Jurkat, Clone E6-1 (cell line): ENCODE results near the gene MOB3B.

Source experiments
- DNase-seq: peaks from one replicate; pipeline ENCODE4 v3.0.0-alpha.2; 2011; ENCODE audit warnings: low read depth, low spot score
- H3K4me3 ChIP-seq: 2 replicates; pipeline ENCODE4 v1.5.1; 2011; ENCODE audit warnings: mild to moderate bottlenecking, low read length, control low read depth, moderate library complexity

Gene MOB3B

DNA sequence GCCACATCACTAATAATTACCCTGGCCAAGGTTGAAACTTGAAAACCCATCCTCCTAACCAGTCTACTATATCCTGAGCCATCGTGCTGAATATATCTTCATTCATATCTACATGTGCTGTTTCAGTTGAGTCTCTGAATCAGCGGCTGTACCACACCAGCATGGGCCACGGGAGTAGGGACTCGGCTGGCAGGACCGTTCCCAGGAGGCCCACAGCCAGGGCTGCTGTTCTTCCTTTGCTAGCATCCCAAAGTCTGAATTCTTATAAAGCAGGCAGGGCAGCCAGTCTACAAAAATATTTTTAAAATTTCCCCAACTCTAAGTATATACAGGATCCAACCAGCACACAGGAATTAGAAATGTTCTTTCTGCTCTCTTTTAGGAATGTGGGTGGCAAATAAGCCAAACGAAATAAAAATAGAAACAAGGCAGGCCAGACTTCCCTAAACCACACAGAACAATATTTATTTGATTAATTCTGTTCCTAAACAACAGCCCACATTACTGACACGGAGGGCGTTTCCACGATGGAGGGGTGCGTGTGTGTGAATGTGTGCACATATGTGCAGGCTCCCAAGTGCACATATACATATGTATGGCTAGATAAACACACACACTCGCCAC is 189.8 kb downstream of the MOB3B start:
- no peak overlapping the region for H3K4me3 ChIP-seq
- DNase-seq, result no peak

DNA sequence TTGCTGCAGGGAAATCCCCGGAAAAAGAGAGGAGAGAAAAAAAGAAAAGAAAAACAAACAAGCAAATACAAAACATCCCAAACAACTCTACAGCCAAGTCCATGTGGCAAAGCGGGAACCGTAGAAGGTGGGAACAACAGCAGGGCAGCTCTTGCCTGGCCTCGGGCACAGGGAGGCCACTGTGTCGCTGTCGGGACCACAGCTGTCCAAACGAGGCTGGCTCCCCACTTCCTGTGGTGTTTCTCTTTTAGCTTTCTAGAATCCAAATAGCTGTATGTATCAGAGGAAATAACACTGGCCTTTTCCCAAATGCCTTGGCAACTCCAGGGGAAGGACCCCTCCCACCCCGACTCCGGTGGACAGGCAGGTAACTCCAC is 191.1 kb downstream of the MOB3B start:
- DNase-seq, result no peak
- no peak overlapping the region for H3K4me3 ChIP-seq

DNA sequence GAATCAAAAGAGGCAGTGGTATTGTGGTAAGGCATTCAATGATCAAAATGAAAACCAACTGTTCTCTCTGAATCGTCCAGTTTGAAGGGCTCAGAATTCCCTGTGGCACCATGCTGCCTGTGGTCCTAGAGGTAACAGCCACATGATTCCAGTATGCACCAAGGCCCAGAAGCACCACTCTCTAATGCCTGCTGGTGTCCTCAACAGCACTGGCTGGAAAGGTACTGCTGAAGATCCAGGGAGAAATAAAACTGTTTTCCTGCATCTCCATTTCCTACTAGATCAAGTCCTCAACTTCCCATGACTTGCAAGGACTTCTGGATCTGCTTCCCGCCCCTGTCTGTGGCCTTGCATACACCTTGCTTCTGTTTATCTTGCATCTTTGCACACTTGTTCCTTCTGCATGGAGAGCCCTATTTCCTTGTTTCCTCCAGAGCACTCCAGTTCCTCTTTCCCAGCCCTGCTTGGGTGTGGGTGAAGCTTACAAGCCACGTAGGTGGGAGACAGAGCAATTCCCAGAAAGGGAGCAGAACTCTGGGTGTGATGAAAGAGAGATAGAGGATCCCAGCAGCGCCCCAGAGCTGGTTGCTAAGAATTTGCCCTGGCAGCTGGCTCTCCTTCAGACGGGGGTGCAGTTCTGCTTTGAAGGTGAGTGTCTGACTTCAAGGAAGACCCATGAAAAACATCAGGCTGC is 191.6 kb downstream of the MOB3B start:
- no peak for DNase-seq

GRCh38 chr9:27337236-27337635 is 192.4 kb downstream of the MOB3B start:
- DNase-seq, result no peak
- H3K4me3 ChIP-seq, result no peak overlapping the region

More for the DNA sequence above, 191.6 kb downstream of the MOB3B start:
- H3K4me3 ChIP-seq, result no peak overlapping the region

GRCh38 chr9:27336829-27337228 is 192.8 kb downstream of the MOB3B start:
- DNase-seq, result no peak

GRCh38 chr9:27336126-27336525 is 193.5 kb downstream of the MOB3B start:
- no peak for DNase-seq
- no peak overlapping the region for H3K4me3 ChIP-seq

More at GRCh38 chr9:27336829-27337228, 192.8 kb downstream of the MOB3B start:
- H3K4me3 ChIP-seq, result no peak overlapping the region

GRCh38 chr9:27335075-27335474 is 194.5 kb downstream of the MOB3B start:
- no peak overlapping the region for H3K4me3 ChIP-seq
- no peak for DNase-seq

GRCh38 chr9:27333241-27334052 is 196.2 kb downstream of the MOB3B start:
- peak; percentile 66 for DNase-seq
- H3K4me3 ChIP-seq, result no peak overlapping the region

- no peak for DNase-seq
- no peak overlapping the region for H3K4me3 ChIP-seq
Measured at GRCh38 chr9:27331393-27331792, 198.2 kb downstream of the MOB3B start.

- no peak for DNase-seq
- H3K4me3 ChIP-seq, result no peak overlapping the region
Measured at GRCh38 chr9:27329291-27329690, 200.3 kb downstream of the MOB3B start.

GRCh38 chr9:27328483-27328882 is 201.1 kb downstream of the MOB3B start:
- no peak for DNase-seq
- H3K4me3 ChIP-seq, result no peak overlapping the region

DNA sequence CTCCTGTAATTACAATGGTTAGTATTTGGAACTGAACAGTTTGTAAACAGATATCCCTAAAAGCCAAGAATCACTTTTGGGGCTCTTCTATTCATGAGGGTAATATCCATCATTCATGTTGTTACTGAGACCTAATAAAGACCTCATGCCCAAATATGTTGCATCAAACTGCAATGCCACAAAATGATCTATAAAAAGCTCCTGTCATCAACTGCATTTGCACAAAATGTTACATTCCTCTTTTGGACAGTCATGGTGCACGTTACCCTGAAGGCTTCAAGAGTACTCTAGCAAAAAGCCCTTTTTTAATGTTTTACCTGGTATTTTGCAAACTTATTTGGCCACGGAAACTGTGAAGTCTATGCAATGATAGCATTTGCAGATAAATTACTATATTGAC is 218.4 kb downstream of the MOB3B start:
- no peak for DNase-seq
- no peak overlapping the region for H3K4me3 ChIP-seq

GRCh38 chr9:27310582-27310981 is 219.0 kb downstream of the MOB3B start:
- no peak for DNase-seq
- H3K4me3 ChIP-seq, result no peak overlapping the region

DNA sequence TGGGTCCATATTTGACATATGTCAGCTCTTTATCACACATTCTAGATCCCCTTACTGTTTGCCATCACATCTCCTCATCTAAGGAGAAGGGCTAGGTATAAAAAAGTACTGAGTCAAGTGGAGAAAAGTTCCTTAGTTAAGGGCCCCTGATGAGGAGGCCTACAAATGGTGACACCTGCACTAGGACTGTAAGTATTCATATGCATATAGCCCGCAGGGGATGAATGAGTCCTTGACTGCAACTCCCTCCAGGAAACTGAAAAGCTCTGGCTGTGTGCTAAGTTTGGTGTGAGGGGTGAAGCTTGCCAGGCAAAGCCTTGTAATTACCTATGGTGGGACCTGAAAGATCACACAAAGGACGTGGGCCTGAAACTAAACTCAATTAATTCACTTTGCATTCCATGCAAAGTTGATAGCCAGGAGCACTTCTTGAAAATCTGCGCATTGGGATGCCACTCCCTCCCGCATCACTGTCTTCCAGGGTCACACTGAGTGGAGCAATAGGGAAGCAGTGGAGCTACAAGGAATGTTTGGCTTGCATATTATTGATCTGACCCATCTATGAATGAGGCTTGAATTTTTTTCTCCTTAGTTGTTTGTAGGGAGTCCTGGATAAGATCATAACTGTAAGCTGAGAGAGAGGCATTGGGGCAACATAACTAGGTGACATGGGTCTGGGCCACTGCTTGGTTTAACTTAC is 220.8 kb downstream of the MOB3B start:
- H3K4me3 ChIP-seq, result no peak overlapping the region
- no peak for DNase-seq

DNA sequence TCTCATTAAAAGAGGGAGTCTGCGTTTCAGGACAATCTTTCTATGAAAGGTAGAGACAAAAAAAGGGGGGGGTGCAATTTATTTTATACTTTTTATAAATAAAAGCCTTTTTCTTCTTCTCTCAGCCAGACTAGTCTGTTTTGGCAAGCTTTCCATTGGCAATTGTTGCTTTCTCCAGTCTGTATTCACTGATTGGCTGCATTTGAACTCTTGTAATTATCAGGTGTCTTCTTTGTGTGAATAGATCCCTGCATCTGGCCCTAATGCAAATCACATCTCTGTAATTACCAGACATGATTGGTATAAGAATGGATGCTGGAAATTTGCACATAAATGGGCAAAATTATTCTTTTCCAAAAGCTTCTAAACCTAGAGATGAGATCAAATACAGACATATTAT is 225.1 kb downstream of the MOB3B start:
- no peak for DNase-seq
- H3K4me3 ChIP-seq, result no peak overlapping the region

DNA sequence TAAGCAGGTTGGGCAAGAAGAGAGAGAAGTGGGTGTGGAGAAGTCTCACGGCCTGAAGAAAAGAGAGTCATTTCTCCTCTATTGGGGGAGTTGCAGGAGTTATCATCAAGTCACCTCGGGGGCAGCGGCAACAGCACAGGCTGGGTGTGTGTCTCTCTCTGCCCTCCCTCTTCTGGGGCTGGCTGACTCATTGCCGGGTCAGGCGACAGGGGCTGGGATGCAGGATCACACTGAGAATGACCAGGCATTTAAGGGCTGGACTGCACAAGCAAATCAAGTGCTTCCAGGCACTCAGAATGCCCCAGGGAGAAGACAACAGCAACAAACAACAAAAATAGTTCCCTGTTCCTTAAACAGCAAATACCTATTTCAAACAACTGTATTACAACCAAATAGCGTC is 226.4 kb downstream of the MOB3B start:
- no peak overlapping the region for H3K4me3 ChIP-seq
- no peak for DNase-seq

DNA sequence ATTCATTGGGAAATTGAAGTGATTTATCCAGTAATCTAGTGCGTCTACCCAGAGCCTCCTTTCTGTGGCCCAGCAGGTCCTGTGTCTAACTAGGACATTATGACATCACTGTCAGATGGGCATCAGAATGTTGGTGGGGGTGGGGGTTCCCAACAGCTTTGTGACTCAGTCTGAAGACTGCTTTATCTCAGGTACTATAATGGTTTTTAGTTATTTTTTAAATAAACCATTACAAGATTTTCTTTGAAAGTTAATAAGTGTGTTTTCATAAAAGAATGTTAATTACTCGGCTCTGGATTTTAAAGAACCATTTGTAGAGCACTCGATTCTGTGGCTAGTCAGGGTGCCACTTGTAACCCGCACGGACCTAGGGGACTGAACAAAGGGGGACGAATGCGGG is 232.6 kb downstream of the MOB3B start, which contains the start of gene EQTN:
EQTN (minus strand) TSS at position 101 of the 400 bp plus-strand sequence; CDS start at position 6, 95 bp downstream.
- no peak within 1 kb of the TSS for H3K4me3 ChIP-seq

GRCh38 chr9:27293996-27294395 is 235.6 kb downstream of the MOB3B start:
- H3K4me3 ChIP-seq, result no peak overlapping the region
- DNase-seq, result no peak

More for the DNA sequence above, 232.6 kb downstream of the MOB3B start, which contains the start of gene EQTN:
- DNase-seq, result no peak

- no peak overlapping the region for H3K4me3 ChIP-seq
- no peak for DNase-seq
Measured at GRCh38 chr9:27292659-27293405, 236.8 kb downstream of the MOB3B start.
